Measurements from ENCODE around the gene DRC1.

- TF ChIP-seq CTCF (IDR thresholded peaks at IDR 0.05) = no peak
- TF ChIP-seq POLR2A (IDR thresholded peaks at IDR 0.05) = no peak
Measured at GRCh38 chr2:26364669-26365068, 37.1 kb upstream of the DRC1 start.
